Measurements from ENCODE around the gene CCM2.

- TF ChIP-seq, protein P1, sequence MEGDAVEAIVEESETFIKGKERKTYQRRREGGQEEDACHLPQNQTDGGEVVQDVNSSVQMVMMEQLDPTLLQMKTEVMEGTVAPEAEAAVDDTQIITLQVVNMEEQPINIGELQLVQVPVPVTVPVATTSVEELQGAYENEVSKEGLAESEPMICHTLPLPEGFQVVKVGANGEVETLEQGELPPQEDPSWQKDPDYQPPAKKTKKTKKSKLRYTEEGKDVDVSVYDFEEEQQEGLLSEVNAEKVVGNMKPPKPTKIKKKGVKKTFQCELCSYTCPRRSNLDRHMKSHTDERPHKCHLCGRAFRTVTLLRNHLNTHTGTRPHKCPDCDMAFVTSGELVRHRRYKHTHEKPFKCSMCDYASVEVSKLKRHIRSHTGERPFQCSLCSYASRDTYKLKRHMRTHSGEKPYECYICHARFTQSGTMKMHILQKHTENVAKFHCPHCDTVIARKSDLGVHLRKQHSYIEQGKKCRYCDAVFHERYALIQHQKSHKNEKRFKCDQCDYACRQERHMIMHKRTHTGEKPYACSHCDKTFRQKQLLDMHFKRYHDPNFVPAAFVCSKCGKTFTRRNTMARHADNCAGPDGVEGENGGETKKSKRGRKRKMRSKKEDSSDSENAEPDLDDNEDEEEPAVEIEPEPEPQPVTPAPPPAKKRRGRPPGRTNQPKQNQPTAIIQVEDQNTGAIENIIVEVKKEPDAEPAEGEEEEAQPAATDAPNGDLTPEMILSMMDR (conservative IDR thresholded peaks at IDR 0.05 in 1 of 2, IDR thresholded peaks at IDR 0.05 in 1 of 2; ENCODE audit: extremely low read depth in 1 of 2, insufficient read depth in 1 of 2, low read depth in 1 of 2, low read length in 2 of 2): no peak
- TF ChIP-seq EZH2 (IDR thresholded peaks at IDR 0.05; ENCODE audit: borderline replicate concordance, low read length): no peak
These were observed 60.3 kb downstream of the CCM2 start for GRCh38 chr7:45060295-45060694.

Measured in mammary epithelial cell (primary cell).